NCI-H748 (cell line): ENCODE results near the gene CRYL1.

Experiments used
- DNase-seq: peaks from one replicate; lab custom pipeline; 2025; ENCODE audit not compliant: unreplicated experiment; lab: John Stamatoyannopoulos, UW

The CRYL1 gene

DNA sequence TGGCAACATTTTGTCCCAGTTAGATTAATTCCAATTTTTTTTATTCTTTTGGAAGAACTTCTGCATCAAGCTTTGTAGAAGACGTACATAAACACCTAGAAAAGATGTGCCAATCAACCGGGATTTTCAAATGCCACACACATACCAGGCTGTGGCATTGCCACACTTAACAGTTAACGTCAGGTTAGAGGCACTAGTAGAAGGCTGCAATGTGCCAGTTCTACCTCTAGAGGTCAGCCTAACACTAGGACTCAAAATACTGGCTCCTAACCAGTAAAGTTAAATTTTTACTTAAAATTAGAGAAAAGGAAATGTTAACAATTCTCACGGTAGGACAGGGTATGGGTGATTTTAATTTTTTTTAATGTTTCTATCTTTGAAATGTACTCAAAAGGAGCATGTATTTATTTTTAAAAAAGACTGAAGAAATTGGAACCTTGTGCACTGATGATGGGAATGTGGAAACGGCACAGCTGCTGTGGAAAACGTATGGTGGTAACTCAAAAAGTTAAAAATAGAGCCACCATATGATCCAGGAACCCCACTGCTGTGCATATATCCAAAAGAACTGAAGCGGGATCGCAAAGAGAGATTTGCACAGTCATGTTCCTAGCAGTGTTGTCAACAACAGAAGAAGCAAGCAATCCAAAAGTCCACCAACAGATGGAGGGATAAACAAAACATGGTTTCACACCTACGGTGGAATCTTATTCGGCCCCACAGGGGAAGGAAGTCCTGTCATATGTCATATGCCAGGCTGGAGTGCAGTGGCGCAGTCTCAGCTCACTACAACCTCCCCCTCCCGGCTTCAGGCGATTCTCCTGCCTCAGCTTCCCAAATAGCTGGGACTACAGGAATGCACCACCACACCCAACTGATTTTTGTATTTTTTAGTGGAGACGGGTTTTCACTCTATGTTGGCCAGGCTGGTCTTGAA lies 30.3 kb downstream of the CRYL1 start:
- peak; percentile 74 for DNase-seq

DNA sequence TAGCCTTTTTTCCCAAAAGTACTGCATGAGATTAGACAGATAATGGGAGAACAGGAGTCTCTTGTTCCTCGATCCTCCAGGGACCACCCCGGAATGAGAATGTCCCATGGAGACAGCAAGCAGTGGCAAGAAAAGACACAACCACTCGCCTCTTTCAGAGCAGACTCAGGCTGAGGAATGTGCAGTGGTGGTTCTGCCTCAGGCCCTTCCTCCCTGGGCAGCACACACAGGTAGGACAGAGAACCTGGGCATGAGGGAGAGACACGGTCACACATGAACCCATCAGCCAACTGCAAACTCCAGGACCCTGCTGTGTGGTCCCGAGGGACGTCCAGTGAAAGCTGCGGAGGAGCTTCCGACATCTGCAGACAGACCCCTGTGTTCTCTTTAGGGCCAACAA lies 31.0 kb downstream of the CRYL1 start:
- no peak for DNase-seq

DNA sequence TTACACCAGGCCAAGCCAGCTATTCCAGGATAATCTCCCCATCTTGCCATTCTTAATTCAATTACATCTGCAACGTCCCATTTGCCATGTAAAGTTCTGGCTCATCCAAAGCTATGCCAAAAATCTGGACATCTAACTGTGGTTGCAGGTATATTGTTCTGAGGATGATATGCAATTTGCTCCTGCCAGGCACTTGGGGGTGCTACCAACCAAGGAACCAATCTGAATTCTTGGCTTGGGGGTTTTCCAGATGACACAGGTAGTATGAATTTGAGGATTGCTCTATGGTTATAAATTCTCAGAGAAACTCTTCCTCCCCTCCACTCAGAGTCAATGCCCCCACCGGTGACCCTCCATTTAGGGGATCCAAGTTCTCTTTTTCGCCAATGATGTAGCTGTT lies 33.0 kb downstream of the CRYL1 start:
- DNase-seq = peak; percentile 30

GRCh38 chr13:20491926-20492435 lies 33.7 kb downstream of the CRYL1 start:
- DNase-seq = peak; percentile 54

GRCh38 chr13:20489185-20489820 lies 36.4 kb downstream of the CRYL1 start:
- DNase-seq = peak; percentile 88

DNA sequence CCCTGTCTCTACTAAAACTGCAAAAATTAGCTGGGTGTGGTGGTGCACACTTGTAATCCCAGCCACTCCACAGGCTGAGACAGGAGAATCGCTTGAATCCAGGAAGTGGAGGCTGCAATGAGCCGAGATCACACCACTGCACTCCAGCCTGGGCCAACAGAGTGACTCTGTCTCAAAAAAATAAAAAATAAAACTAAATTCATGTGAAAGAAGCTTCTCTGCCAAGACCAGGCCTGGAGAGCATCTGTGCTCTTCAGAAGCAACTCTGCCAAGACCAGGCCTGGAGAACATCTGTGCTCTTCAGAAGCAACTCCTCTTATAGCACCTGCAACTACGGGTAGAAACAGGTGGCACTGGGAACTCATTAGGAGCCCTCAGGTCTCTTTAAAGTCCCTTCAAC lies 37.7 kb downstream of the CRYL1 start:
- no peak for DNase-seq

DNA sequence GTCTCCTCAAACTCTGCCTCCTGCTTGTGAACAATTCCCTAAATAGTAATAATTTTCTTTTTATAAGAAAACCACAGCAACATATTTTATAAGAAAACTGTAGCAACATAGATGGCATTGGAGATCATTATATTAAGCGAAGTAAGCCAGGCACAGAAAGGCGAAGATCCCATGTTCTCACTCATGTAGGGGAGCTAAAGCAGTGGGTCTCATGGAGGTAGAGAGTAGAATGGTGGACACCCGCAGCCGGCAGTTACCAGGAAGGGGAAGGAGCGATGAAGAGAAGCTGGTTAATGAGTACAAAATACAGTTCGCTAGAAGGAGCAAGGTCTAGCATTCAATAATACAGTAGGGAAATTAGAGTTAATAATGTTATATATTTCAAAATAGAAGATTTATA lies 42.9 kb downstream of the CRYL1 start:
- DNase-seq = no peak

GRCh38 chr13:20482275-20482761 lies 43.3 kb downstream of the CRYL1 start:
- no peak for DNase-seq

DNA sequence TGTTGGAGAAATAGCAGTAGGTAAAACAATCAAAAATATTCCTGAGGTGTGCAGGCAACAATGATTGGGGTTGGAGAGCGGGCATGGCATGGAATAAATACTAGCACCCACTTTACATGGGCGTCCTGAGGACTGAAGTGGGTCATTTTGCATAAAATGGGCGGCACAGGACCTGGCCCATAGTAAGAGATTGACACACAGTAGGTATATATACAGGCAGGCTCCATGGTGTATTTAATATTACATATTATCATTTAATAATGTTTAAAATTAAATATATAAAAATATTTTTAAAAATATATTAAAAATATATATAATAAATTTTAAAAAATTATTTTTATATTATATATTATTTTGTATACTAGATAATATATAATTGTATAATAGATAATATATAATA lies 48.3 kb downstream of the CRYL1 start:
- no peak for DNase-seq

GRCh38 chr13:20475927-20476691 lies 49.5 kb downstream of the CRYL1 start:
- DNase-seq = peak; percentile 58

- DNase-seq = no peak
These were observed 51.1 kb downstream of the CRYL1 start for GRCh38 chr13:20474515-20474914.

DNA sequence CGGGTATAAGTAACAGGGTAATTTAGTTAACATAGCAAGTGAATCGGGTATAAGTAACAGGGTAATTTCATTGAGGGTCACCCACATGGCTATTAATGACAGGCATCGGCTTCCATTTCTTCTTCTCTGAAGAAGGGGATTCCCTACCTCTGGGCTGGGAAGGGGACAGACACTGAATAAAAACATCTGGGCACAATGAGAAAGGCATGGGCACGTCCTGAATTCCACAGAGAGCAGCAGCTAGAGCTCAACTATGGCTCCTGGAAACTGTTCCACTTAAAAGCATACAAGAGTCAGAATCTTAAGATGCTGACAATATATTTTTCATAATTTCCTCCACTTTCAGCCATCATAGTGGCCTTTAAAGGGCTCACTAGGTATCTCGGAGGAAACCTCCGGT lies 51.8 kb downstream of the CRYL1 start:
- DNase-seq = no peak

DNA sequence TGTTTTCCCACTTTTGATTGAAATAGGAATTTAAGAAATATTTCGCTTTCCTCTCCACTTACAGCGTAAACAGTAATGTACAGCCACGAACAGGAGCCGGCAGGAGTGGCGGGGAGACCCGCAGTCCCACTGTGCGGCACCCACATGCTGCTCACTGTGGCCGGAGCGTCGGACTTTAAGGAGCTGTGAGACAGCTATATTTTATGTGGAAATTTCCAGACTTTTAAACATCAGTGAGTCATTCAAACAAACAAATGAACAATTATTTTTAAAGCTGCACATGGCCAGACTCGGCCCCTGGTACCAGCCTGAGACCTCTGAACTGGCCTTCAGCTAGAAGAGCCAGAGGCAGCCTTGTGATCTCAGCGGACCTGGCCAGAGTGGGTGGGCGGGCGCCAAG lies 52.5 kb downstream of the CRYL1 start:
- DNase-seq = no peak

DNA sequence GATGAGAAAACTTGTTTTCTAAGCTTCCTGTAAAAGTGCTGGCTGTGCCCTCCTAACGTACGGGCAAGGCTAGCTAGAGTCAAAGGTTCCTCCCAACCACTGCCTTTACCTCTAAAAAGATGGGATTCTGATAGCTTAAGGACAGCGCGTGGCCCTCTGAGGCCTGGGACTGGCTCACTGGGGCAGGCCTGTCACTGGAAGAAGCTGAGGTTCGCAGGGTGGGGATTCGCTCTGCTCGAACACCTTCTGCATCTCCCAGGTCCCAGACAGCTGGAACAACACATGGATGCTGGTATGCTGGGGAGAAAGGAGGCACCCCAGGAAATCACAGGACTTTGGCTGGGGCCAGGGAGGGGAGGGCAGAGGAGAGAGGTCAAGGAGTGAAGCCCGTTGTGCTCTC lies 53.1 kb downstream of the CRYL1 start:
- DNase-seq = no peak

- DNase-seq = no peak
These were observed 55.5 kb downstream of the CRYL1 start for GRCh38 chr13:20470136-20470535.

GRCh38 chr13:20466371-20466770 lies 59.3 kb downstream of the CRYL1 start:
- no peak for DNase-seq

DNA sequence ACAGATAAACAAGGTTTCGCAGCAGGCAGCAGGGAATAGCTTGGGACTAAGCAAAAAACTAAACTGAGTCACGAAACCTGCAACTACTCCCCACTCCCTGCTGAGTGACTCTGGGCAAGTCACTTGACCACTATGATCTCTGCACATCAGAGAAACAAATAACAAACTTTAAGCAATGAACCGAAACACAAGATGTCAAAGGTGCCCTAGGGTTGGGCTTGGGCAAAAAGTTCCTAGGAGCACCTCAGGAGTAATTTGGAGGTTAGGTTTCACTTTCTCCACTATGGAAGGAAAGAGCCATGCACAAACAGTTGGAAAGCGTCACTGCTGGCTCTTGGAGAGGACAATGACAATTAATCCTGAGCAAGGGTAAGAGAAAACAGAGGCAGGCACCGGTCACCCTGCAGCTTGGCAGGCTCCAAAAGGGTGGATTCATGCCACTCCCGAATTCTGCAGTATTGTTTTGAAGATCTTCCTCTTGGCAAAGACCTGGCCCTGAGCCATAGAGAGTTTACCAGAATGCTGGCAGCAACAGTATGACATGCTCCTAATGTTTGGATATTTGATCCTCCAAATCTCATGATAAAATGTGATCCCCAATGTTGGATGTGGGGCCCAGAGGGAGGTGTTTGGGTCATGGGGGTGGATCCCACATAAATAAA lies 60.3 kb downstream of the CRYL1 start:
- peak; percentile 49 for DNase-seq

DNA sequence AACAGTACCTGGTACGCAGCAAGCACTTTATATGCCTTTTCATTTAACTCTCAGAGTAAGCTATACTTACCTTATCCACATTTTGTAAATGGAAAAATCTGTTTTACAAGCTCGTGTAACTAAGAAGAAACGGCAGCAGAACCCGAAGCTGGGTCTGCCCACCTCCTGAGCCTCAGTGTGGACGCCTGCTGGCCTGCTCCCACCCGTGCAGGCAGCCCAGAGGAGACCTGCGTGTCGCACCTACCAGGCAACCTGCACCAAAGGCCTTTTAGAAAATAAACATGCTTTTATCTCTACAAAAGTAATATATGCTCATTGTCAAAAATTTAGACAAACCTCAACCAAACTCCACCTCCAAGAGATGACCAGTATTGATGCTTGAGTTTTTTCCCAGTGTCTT lies 62.7 kb downstream of the CRYL1 start:
- DNase-seq = no peak

GRCh38 chr13:20462533-20462915 lies 63.1 kb downstream of the CRYL1 start:
- no peak for DNase-seq

- no peak for DNase-seq
These were observed 63.7 kb downstream of the CRYL1 start for GRCh38 chr13:20461860-20462532.
